ENCODE results near the gene HS6ST3. TPM values are rescaled to one million over a fixed set of nuclear protein-coding genes. Genes with fewer than 3 reads are reported as not detected.

The HS6ST3 gene
- total RNA-seq, 1 donor: 0.36 TPM

DNA sequence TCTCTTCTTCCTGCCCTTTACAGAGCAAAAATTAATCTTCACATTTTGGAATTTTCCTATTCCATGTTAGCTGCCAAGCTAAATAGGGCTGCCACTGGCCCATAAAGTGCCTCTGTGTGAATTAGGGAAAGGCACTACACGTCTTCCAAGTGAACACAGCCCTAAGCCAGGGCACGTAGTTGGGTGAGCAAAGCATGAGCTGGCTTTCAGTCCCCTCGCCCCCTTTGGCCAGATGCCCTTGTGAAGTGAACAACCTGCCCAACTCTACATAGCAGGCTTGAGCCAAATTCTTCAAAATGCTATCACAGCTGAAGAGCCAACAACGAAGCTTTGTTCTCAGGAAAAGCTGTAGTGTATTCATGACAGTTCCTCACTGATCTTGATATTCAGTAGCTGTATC is 691.2 kb downstream of the HS6ST3 start:
- H3K4me3 ChIP-seq (ENCODE audit: low read depth, low read length): no peak overlapping the region
- TF ChIP-seq, protein P1, sequence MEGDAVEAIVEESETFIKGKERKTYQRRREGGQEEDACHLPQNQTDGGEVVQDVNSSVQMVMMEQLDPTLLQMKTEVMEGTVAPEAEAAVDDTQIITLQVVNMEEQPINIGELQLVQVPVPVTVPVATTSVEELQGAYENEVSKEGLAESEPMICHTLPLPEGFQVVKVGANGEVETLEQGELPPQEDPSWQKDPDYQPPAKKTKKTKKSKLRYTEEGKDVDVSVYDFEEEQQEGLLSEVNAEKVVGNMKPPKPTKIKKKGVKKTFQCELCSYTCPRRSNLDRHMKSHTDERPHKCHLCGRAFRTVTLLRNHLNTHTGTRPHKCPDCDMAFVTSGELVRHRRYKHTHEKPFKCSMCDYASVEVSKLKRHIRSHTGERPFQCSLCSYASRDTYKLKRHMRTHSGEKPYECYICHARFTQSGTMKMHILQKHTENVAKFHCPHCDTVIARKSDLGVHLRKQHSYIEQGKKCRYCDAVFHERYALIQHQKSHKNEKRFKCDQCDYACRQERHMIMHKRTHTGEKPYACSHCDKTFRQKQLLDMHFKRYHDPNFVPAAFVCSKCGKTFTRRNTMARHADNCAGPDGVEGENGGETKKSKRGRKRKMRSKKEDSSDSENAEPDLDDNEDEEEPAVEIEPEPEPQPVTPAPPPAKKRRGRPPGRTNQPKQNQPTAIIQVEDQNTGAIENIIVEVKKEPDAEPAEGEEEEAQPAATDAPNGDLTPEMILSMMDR (IDR thresholded peaks at IDR 0.05; ENCODE audit: insufficient read depth, low read length): no peak
- DNase-seq (ENCODE audit: low read depth): peak; percentile 61

DNA sequence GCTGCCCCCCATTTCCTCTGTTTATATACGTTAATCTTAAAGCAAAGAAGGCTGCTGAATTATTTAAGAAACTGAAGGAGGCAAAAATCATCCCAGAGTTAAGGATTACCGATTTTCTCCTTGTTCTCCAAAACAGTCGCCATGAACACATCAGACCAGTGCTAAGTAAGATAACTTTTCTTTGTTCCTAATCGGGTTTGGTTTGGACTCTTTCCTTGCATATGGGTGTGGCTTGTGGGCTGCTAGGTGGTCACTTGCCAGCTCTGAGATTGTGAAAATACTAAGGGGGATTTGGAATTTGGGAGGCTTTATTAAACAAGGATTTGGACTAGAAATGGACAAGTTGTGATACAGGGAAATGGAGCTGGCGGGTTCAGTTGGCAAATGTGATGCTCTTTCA is 692.3 kb downstream of the HS6ST3 start:
- no peak overlapping the region for H3K4me3 ChIP-seq (ENCODE audit: low read depth, low read length)
- TF ChIP-seq, protein P1 (IDR thresholded peaks at IDR 0.05; ENCODE audit: insufficient read depth, low read length): no peak
- DNase-seq (ENCODE audit: low read depth): peak; percentile 48

DNA sequence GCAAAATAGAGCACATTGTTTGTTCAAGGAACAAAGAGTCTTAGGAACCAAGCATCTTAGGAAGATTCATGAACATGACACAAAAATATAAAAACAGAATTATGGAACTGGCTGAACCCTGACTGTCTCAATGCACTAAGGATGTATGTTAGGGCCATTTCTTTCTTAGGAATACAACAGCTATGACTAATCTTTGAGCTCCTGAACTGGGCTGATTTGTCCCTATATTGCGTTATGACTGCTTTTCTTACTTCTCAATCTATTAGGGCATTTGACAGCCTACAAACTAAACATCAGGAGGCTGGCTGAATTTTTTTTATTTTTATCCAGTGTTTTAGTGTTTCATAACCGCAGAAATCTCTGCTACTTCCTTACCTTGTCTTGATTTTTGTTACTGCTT is 693.1 kb downstream of the HS6ST3 start:
- no peak for DNase-seq (ENCODE audit: low read depth)
- H3K4me3 ChIP-seq (ENCODE audit: low read depth, low read length): no peak overlapping the region
- TF ChIP-seq, protein P1 (IDR thresholded peaks at IDR 0.05; ENCODE audit: insufficient read depth, low read length): no peak

DNA sequence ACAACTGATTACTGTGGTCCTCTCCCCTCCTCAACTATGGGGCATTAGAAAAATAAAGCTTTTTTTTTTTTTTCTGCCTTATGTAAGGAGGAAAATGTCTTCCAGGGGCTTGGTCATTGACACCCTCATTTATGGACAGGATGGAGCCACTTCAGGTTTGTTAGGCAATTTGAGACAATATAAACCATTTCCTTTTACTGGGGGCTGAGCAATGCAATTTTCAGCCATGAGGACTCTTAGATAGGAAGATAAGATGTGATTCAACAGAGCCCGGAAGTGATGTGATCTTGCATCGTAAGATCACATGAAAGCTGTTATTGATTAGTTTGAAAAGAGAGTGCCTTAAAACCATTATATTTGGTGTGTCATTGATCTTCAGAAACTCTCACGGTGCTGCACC is 693.6 kb downstream of the HS6ST3 start:
- no peak for DNase-seq (ENCODE audit: low read depth)
- no peak overlapping the region for H3K4me3 ChIP-seq (ENCODE audit: low read depth, low read length)
- TF ChIP-seq, protein P1 (IDR thresholded peaks at IDR 0.05; ENCODE audit: insufficient read depth, low read length): no peak

DNA sequence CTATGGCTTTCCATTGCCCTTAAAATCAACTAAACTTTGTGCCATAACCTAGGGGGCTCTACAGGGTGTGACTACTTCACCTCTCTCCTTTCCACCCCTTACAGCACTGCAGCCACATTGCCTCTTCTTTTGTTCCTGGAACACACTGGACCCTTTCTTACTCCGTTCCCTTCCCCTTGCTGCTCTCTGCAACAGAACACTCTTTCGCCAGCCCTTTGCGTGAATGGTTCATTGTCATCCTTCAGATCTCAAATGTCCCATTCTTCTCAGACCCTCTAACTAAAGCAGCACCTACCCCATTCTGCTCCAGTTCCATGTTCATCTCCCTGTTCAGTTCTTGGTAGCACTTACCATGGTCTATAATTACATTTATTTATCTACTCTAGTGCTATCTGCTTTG is 696.1 kb downstream of the HS6ST3 start:
- DNase-seq (ENCODE audit: low read depth): no peak
- TF ChIP-seq, protein P1 (IDR thresholded peaks at IDR 0.05; ENCODE audit: insufficient read depth, low read length): no peak
- no peak overlapping the region for H3K4me3 ChIP-seq (ENCODE audit: low read depth, low read length)

DNA sequence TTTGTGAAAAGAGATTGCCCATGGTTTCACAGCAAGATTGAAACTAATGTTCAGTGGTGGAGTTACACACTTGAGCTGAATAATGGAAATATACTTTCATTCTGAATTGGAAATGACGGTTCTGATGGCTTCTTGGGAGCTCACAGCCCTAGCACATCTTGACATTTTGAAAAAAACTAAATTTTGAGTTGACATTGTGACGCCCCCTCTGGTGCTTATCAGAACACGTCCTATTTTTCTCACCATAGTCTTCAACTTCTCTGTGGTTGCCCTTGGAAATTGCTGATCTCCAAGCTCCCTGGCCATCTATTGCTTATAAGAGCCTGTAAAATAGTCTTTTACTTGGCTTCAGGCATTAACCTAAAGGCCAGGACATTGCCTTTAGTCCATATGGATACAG is 702.3 kb downstream of the HS6ST3 start:
- DNase-seq (ENCODE audit: low read depth): no peak
- TF ChIP-seq, protein P1 (IDR thresholded peaks at IDR 0.05; ENCODE audit: insufficient read depth, low read length): no peak
- H3K4me3 ChIP-seq (ENCODE audit: low read depth, low read length): no peak overlapping the region

DNA sequence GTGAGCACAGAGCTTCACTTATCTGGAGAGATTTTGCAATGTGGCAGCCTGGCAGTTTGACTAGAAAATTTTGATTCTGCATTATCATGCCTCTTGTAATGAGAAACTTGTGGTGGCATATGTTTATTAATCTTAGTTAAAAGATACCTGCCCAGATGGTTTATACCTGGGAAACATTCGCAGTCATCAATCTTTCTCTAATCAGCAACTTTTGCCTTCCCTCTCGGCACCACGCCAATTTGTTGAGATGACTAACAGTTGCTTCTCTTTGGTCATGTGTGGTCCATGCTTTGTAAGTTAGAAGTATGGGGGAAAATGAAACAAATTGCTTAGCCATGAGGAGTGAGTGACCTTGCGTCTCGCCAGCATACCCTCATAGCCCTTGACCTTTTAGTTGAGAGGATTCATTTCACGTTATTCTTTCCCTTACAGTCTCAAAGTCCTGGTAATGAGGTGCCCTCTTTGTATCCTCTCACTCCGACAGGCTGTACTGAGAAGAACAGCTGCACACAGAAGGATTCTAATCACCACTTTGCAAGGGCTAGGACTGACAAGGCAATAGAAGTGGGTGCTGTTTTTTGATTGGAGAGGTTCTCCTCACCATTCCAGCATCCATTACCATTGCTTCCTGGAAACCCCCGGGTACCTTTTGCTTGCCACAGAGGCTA is 703.0 kb downstream of the HS6ST3 start:
- H3K4me3 ChIP-seq (ENCODE audit: low read depth, low read length): no peak overlapping the region
- peak; percentile 45 for DNase-seq (ENCODE audit: low read depth)
- TF ChIP-seq, protein P1 (IDR thresholded peaks at IDR 0.05; ENCODE audit: insufficient read depth, low read length): no peak
